ENCODE data around the gene CHRNG.
A peak's percentile ranks its signal among the peaks of the same experiment; 100 is the strongest.
"Not testable (repeated sequence)": the region's sequence is repeated elsewhere in the genome, so short reads cannot be mapped to it uniquely, and the experiment has no call there.

The CHRNG gene

GRCh38 chr2:232551776-232552175, 12.3 kb downstream of the CHRNG start:
- no peak for DNase-seq (ENCODE audit: extremely low read depth, low read depth)
- H3K4me3 ChIP-seq (replicated peaks; ENCODE audit: low read depth, low read length), result peak overlapping the region; percentile 97
- no peak for TF ChIP-seq CTCF (IDR thresholded peaks at IDR 0.05; ENCODE audit: low read depth, low read length, missing control alignments)

GRCh38 chr2:232556426-232556825, 16.9 kb downstream of the CHRNG start:
- TF ChIP-seq CTCF (IDR thresholded peaks at IDR 0.05; ENCODE audit: low read depth, low read length, missing control alignments), result no peak
- DNase-seq (ENCODE audit: extremely low read depth, low read depth), result no peak
- no peak overlapping the region for H3K4me3 ChIP-seq (replicated peaks; ENCODE audit: low read depth, low read length)

- TF ChIP-seq CTCF (IDR thresholded peaks at IDR 0.05; ENCODE audit: low read depth, low read length, missing control alignments), result no peak
- DNase-seq (ENCODE audit: extremely low read depth, low read depth), result no peak
- H3K4me3 ChIP-seq (replicated peaks; ENCODE audit: low read depth, low read length), result no peak overlapping the region
These were observed 23.1 kb downstream of the CHRNG start for GRCh38 chr2:232562515-232563151.

- TF ChIP-seq CTCF (IDR thresholded peaks at IDR 0.05; ENCODE audit: low read depth, low read length, missing control alignments), result no peak
- no peak for DNase-seq (ENCODE audit: extremely low read depth, low read depth)
- no peak overlapping the region for H3K4me3 ChIP-seq (replicated peaks; ENCODE audit: low read depth, low read length)
These were observed 24.1 kb downstream of the CHRNG start for GRCh38 chr2:232563580-232563979.

GRCh38 chr2:232567721-232568120, 28.2 kb downstream of the CHRNG start:
- DNase-seq (ENCODE audit: extremely low read depth, low read depth), result no peak
- TF ChIP-seq CTCF (IDR thresholded peaks at IDR 0.05; ENCODE audit: low read depth, low read length, missing control alignments), result no peak

GRCh38 chr2:232568161-232568560, 28.7 kb downstream of the CHRNG start:
- DNase-seq (ENCODE audit: extremely low read depth, low read depth), result peak; percentile 78
- TF ChIP-seq CTCF (IDR thresholded peaks at IDR 0.05; ENCODE audit: low read depth, low read length, missing control alignments), result no peak
- no peak overlapping the region for H3K4me3 ChIP-seq (replicated peaks; ENCODE audit: low read depth, low read length)

More at GRCh38 chr2:232567721-232568120, 28.2 kb downstream of the CHRNG start:
- no peak overlapping the region for H3K4me3 ChIP-seq (replicated peaks; ENCODE audit: low read depth, low read length)

- no peak for DNase-seq (ENCODE audit: extremely low read depth, low read depth)
- no peak overlapping the region for H3K4me3 ChIP-seq (replicated peaks; ENCODE audit: low read depth, low read length)
- TF ChIP-seq CTCF (IDR thresholded peaks at IDR 0.05; ENCODE audit: low read depth, low read length, missing control alignments), result no peak
These were observed 30.0 kb downstream of the CHRNG start for GRCh38 chr2:232569541-232569940.

GRCh38 chr2:232570481-232570880, 31.0 kb downstream of the CHRNG start:
- not testable (repeated sequence) for DNase-seq (ENCODE audit: extremely low read depth, low read depth)

More at GRCh38 chr2:232570481-232570880, 31.0 kb downstream of the CHRNG start:
- H3K4me3 ChIP-seq (replicated peaks; ENCODE audit: low read depth, low read length), result not testable (repeated sequence)
